ENCODE measurements around the gene SWI5. TPM values are rescaled to one million over a fixed set of nuclear protein-coding genes. Genes with fewer than 3 reads are reported as not detected.
A peak's percentile ranks its signal among the peaks of the same experiment; 100 is the strongest.

SWI5 gene
- total and polyA plus RNA-seq, 9 of the 15 experiments (the other 6 are each of a cell fraction or from before 2014, with no cell fraction given): 62.8 to 133 (median 95.9) TPM

- H3K27me3 ChIP-seq (ENCODE audit: control insufficient read depth in 2 of 2, insufficient read depth in 2 of 2, low read length in 2 of 2): no peaks in the 10 kb centered on the region
- CTCF ChIA-PET (ENCODE audit: low intra/inter-chr PET ratio): no interaction called here
- no peak for TF ChIP-seq TOE1 (IDR thresholded peaks at IDR 0.05; ENCODE audit: borderline replicate concordance)
- TF ChIP-seq TOE1 (CRISPR knock-in tag; IDR thresholded peaks at IDR 0.05; ENCODE audit: borderline replicate concordance, low read depth): 0 out of 2 replicates have a peak, but pooled peaks have one; percentile 51
- no peak for TF ChIP-seq TSC22D4 (tag; IDR thresholded peaks at IDR 0.05)
- TF ChIP-seq NFRKB (IDR thresholded peaks at IDR 0.05; ENCODE audit: low read depth): no peak
- TF ChIP-seq FOSL1 (tag; conservative IDR thresholded peaks at IDR 0.05): no peak
- TF ChIP-seq RBFOX2 (IDR thresholded peaks at IDR 0.05; ENCODE audit: low read depth, low read length): peak; percentile 52; the same call in 1 of the 2 replicates
- TF ChIP-seq POLR2G (IDR thresholded peaks at IDR 0.05; ENCODE audit: low read depth, low read length): peak; percentile 70
- TF ChIP-seq MYBL2 (IDR thresholded peaks at IDR 0.05; ENCODE audit: low read depth): no peak
- TF ChIP-seq MYBL2 (CRISPR knock-in tag; IDR thresholded peaks at IDR 0.05; ENCODE audit: borderline replicate concordance): no peak
- peak; percentile 36 for TF ChIP-seq KDM5B (IDR thresholded peaks at IDR 0.05; ENCODE audit: insufficient replicate concordance, low read depth, low read length)
- peak in 3 of 4 experiments; percentile 21 to 31 (median 29) for DNase-seq (ENCODE audit: extremely low read depth in 1 of 4, low spot score in 3 of 4)
- POLR2A ChIA-PET: interaction anchor here (0.6 to 6.4 kb wide), 8 partner anchors 9 to 335 kb away, joined by 3 to 51 read pairs (median 4); partner anchors contain the start of gene COQ4
- H3K4me1 ChIP-seq (replicated peaks in 1 of 2; ENCODE audit: control insufficient read depth in 2 of 2, insufficient read depth in 2 of 2, low read length in 2 of 2): peaks cover 5 to 17% of the 10 kb centered on the region in 2 experiments; a peak in 4 of 5 replicates
- H3K27ac ChIP-seq (ENCODE audit: extremely low read depth, low read depth, low read length): no peak overlapping the region
- peak overlapping the region in 1 of 2 experiments; percentile 61; a peak in 2 of 4 replicates for H3K9ac ChIP-seq (ENCODE audit: insufficient read depth in 1 of 2, low read depth in 2 of 2, low read length in 2 of 2)
- H3K4me3 ChIP-seq: no peak overlapping the region
- no peak for FAIRE-seq
- BruUV-seq (replicated peaks): no TSS peak
- intact Hi-C loops (cut with micrococcal nuclease) (no loop called here), in situ Hi-C loops (cut with MboI) (no loop called here)
- H2AFZ ChIP-seq (ENCODE audit: low read depth, low read length): no peak overlapping the region
- peaks cover 56% of the 10 kb centered on the region for H3K36me3 ChIP-seq (ENCODE audit: control insufficient read depth, insufficient read depth, low read length)
- no peaks in the 10 kb centered on the region for H3K9me1 ChIP-seq (ENCODE audit: control insufficient read depth, insufficient read depth, low read length)
- H4K20me1 ChIP-seq (replicated peaks; ENCODE audit: control insufficient read depth, insufficient read depth, low read length): peaks cover 8% of the 10 kb centered on the region; the same call in 1 of the 2 replicates
- no peak; the same call in 2 of the 3 replicates for ATAC-seq
- 88% methylated on average over 11 of the region's 11 CpGs for WGBS (ENCODE audit: insufficient coverage, low coverage, missing lambda C conversion rate)
- H3K4me2 ChIP-seq (ENCODE audit: insufficient read depth, low read length): no peak overlapping the region
- no peaks in the 10 kb centered on the region for H3K79me2 ChIP-seq (ENCODE audit: control insufficient read depth, insufficient read depth, low read length)
- H3K9me3 ChIP-seq (replicated peaks; ENCODE audit: control insufficient read depth, insufficient read depth, low read depth, low read length): no peaks in the 10 kb centered on the region
Measured at GRCh38 chr9:128333451-128333869, 57.4 kb downstream of the SWI5 start.
